Measurements from ENCODE around the gene OTUB2. TPM values are rescaled to one million over a fixed set of nuclear protein-coding genes. Genes with fewer than 3 reads are reported as not detected.

OTUB2 gene
- total RNA-seq, 1 donor from 2014 or later = 4.9 TPM

DNA sequence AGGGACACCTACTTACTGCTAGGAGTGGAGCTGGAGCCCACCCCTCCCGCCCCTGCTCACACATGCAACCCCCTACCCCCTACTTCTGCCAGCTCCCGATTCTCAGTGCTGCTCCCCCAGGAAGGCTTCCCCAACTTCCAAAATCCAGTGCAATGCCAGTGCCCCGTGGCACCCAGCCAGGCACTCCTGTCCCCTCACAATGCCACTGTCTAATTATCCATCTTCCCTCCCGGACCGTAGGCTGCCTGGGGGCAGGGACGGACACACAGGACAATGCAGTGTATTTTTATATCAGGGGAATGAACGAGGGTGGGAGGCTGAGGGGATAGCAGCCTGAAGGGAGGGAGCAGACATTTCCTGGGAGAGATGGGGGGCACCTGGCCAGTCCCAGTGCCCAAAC lies 12.4 kb downstream of the OTUB2 start:
- DNase-seq (ENCODE audit: low spot score in 2 of 2) (no peak), FAIRE-seq (no peak)

DNA sequence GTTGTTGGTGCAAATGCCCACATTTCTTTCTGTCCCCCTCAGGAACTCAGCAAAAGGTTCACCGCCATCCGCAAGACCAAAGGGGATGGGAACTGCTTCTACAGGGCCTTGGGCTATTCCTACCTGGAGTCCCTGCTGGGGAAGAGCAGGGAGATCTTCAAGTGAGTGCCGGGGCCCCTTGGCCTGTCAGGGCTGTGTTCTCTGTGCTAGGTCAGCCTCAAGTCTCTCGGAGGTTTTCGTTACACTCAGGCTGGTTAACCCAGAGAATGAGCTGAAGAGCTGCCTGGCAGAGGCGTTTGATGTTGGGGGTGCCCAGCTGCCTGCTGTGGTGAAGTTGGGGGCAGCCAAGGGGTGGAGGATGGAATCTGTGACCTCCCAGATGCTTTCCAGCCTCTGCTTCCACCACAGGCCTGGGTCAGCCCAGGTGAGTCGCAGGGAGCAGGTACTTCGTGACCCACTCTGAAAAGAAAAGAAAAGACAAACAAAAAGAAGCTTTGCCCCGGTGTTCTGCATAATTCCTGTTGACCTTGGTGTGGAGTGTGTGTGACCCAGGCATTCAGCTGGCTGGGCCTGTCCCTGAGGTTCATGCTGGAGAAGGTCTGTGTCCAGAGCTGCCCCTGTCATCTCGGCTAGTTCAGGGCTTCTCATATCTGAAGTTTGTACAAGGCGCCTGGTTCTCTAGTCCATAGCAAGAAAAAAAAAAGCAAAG lies 12.9 kb downstream of the OTUB2 start:
- DNase-seq (ENCODE audit: low spot score in 2 of 2) = no peak
- no peak for FAIRE-seq

DNA sequence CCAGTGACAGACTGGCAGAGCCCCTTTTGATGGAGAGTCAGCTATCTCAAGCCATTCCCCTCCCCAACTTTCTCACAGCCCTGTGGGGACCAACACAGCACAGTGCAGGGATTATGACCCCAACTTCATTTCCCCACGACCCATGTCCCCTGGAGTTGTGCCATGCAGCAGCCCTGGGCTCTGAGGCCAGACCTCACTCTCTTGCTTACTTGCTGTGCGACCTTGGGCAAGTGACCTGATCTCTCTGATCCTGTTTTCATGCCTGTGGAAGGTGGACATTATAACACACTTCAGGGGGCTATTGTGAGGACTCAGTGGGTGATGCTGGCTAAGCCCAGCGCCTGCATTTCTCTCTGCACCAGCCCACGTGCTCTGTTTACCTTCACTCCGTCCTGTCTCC lies 14.1 kb downstream of the OTUB2 start:
- no peak for FAIRE-seq
- no peak for DNase-seq (ENCODE audit: low spot score in 2 of 2)

DNA sequence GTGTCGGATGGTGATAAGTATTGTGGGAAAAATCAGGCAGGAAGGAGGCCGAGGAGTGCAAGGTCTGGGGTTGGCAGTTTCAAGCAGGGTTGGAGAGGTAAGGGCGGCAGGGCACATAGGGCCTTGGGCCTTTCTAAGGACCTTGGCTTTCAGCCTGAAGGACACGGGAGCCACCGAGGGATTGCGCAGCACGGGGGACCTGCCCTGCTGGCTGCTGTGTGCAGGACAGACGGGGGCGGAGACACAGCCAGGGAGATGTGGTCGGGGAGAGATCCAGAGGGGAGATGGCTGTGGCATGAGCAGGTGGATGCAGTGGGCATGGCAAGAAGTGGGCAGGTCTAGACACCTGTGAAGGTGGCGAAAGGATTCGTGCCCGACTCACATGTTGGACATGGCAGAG lies 14.7 kb downstream of the OTUB2 start:
- FAIRE-seq = no peak

DNA sequence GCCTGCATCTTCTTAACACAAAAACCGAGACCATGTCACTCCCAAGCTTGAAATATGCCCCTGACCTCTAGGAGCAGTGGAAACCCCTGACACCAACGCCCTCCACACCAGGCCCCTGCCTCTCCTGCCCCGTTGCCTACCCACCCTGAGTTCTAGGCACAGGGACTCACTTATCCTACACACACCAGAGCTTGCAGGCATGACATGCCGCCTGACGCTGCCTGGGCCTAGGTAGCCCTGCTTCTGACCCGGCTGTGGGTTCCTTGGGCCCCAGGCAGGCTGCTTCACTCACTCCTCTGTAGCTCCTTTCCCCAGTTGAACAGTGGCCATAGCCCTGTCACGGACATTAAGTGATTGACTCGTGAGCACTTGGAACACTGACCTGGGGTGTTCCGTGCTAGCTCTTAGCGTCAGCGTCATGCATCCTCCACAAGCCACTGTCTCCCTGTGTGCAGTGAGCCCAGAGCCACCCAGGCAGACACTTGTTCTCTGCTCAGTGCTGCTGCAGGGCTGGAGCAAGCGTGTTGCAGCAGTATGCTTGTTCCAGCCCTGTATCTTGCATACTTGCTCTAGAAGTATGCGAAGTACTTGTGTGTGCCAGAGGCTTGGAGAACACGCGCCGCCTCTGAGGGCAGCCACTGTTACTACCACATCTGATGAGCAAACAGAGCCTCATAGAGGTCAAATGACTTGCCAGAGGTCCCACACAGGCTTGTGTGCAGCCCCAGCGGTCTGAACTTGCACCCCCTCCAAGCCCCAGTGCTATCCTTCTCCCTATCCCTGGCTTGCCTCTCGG lies 15.6 kb downstream of the OTUB2 start:
- FAIRE-seq = no peak
- DNase-seq (ENCODE audit: low spot score in 2 of 2) = no peak

More for the DNA sequence above, 14.7 kb downstream of the OTUB2 start:
- no peak for DNase-seq (ENCODE audit: low spot score in 2 of 2)

DNA sequence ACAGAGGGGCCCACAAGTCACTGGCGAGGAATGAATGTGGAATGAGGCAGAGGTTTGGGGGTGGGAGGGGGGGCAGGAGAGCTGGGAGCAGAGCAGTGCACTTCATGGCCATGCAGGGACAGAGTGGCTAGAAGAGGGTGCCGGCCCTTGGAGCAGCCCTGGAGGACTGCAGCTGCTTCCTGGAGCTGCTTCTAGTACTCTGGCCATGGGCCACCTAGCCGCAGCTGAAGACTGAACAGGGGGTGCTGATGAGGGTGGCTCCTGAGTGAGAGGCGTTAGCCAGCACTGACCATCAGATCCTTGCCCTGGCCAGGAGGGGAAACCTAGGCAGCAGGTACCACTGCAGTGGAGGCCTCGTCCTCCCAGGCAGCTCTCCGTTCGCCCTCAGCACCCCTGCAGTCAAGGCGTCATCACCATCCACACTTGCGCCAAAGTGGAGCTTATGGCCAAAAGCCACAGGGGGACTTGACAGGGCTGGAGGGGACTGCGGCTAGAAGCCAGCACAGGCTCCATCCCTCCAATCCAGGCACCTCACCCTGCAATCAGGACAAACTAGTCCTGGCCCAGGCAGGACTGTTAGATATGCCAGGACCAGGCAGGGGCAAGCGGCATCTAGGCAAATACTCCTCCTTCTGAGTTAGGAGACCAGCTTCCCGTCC lies 16.4 kb downstream of the OTUB2 start:
- DNase-seq (ENCODE audit: low spot score in 2 of 2) = no peak
- no peak for FAIRE-seq

DNA sequence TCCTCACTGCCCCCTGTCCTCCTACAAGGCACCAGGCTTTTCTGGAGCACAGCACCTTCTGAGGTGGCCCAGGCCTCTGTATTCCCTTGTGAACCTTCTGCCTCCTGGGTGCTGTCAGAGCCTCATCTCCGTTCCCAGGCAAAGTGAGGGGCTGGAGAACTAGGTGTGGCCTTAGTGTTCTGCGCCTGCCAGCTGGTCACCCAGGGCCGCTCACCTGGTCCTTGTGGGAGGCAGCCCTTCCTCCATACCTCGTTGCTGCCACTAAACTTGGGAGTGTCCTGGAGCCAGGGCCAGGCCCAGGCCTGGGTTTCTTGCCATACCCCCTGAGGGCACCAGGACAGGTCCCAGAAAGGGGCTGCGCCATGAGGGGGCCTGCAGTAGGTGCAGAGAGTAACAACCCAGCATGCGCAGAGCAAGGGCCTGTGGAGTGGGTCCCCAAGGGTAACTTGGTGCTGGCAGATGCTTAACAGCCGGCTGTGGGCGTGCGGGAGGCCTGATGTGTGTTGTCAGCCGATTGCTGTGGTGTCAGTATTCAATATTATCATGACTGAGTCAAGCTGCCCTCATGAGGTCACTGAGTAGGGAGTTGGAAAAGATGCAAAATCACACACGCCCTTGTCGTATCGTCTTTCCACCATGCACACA lies 17.1 kb downstream of the OTUB2 start:
- DNase-seq (ENCODE audit: low spot score in 2 of 2) = no peak
- no peak for FAIRE-seq

DNA sequence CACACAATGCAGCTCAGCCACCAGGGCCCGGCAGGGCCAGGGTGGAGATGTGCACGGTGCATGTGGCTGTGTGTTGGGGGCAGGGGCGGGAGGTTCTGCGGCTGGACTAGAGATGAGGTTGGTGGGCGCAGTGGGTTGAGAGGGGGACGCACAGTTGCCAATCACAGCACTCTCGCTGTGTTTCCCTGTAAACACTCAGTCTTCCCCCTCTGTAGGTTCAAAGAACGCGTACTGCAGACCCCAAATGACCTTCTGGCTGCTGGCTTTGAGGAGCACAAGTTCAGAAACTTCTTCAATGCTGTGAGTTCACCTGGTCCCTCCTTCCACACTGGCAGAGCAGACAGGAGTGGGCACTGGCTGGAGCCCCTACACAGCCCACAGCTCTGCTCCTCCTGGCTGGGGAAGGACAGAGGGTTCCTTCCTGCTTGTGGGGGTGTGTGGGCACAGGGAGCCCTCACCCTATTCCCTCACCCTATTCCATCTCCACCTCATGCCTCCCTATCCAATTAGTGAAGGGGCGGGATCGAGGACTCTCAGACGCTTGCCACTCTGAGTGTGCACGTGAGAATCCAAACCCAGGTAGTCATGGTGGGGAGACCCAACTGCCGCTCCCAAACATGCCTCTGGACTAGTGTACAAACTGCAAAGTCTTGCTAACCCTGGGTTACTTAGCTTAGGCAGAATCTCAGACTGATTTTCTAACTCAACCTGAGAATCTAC lies 17.8 kb downstream of the OTUB2 start:
- no peak for FAIRE-seq

DNA sequence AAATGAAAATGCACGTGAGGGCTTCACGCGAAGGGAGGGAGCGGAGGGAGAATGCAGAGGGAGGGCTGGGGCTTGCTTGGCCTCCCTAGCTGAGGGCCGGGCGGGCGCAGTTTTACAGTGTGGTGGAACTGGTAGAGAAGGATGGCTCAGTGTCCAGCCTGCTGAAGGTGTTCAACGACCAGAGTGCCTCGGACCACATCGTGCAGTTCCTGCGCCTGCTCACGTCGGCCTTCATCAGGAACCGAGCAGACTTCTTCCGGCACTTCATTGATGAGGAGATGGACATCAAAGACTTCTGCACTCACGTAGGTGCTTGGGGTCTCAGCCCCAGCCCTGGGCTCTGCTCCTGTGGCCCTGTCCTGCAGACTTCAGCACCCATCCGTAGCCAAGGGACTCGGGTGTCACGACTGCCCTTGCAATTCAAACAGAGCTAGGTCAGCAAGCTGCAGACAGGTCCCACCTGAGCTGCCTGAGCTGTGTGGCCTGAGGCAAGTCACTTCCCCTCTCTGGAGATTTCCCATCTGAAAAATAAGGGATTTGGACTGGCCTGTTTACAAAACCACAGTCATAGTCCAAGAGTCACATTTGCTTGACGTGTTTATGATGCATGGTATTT lies 18.4 kb downstream of the OTUB2 start:
- FAIRE-seq = no peak
- DNase-seq (ENCODE audit: low spot score in 2 of 2) = no peak

More for the DNA sequence above, 17.8 kb downstream of the OTUB2 start:
- DNase-seq (ENCODE audit: low spot score in 2 of 2) = no peak

DNA sequence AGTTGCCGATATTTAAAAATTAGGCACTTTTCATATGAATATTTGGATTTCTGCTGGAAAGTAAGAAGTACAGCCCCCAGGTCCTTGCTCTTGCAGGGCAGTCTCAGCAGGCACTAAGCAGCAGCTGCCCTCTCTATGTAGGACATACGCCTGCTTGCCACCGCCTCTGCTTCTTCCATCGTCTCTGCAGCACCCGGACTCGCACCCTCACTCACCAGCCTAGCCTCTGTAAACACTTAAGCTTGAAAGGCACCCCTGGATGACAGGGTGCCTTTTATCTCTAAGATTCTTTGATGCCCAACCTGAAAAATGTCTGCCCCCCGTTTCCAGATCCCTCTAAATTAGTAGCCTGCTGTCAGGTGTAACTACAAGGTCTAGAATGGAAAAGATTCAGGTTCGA lies 19.0 kb downstream of the OTUB2 start:
- FAIRE-seq = no peak

DNA sequence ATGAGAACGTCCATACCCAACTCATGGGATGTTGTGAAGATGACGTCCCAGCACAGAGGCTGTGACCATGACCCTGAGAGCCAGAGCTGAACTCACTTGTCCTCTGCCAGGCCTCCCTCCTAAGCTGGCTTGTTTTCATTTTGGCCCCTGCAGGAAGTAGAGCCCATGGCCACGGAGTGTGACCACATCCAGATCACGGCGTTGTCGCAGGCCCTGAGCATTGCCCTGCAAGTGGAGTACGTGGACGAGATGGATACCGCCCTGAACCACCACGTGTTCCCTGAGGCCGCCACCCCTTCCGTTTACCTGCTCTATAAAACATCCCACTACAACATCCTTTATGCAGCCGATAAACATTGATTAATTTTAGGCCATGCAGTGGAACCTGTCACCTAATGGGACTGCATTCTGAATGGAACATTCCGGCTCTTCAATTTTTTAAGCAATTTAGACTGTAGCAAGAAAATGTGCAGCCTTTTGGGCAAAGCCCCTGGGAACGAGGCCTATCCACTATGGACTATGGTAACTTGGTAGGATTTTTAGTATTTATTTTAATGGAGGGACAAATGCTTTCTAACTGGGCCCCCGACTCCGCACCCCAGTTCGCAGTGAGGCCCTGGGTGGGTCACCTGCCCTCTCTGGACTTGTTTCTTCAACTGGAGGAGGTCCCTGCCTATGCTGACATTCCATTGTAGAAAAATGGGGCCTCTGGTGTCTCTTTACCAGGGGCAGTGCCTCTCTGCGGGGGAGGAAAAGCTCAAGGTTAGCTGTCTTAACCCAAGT lies 19.6 kb downstream of the OTUB2 start:
- FAIRE-seq (no peak), DNase-seq (ENCODE audit: low spot score in 2 of 2) (no peak)

More for the DNA sequence above, 19.0 kb downstream of the OTUB2 start:
- DNase-seq (ENCODE audit: low spot score in 2 of 2) = no peak

DNA sequence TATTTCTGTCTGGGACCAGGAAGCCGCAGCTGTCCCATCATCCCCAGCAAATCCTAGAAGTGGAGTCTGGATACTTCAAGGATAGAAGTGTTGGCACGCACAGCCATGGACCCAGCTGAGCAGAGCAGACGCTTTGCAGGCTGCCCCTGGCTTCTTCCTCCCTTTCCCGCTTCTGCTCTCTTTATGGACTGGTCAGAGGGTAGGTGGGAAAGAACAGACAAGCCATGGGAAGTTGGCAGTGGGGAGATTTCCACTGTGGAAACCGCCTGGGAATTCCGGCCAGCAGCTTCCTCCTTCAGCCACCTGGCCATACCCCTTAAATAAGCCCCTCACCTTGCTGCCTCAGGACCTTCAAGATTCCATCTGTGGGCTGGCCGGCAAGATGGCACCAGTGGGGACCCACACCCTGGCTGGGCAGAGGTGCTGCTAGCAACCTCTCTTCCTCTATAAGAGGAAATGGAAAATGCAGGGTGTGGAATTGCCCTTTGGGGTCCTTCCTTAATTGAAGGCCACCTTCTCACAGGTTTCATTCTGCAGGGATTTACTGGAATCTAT lies 20.6 kb downstream of the OTUB2 start:
- DNase-seq (ENCODE audit: low spot score in 2 of 2) (no peak), FAIRE-seq (no peak)

DNA sequence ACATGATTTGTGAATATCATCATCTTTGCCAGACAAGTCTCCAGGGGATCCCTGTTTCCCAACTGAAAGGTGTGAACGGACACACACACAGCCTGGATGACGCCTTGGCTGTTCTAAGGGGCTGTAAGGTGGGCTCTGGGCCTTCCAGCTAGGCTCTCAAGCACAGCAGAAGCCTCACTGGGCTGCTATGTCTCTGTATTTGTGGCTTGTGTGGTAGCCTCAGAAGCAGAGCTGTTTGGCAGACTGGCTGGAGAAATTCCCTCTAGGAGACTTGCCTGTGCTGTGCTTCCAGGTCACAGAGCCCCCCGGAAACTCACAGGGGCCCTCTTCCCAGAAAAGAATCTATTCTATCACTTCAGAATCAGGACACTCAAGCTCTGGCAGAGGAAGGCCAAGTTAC lies 21.4 kb downstream of the OTUB2 start:
- DNase-seq (ENCODE audit: low spot score in 2 of 2) (no peak), FAIRE-seq (no peak)

DNA sequence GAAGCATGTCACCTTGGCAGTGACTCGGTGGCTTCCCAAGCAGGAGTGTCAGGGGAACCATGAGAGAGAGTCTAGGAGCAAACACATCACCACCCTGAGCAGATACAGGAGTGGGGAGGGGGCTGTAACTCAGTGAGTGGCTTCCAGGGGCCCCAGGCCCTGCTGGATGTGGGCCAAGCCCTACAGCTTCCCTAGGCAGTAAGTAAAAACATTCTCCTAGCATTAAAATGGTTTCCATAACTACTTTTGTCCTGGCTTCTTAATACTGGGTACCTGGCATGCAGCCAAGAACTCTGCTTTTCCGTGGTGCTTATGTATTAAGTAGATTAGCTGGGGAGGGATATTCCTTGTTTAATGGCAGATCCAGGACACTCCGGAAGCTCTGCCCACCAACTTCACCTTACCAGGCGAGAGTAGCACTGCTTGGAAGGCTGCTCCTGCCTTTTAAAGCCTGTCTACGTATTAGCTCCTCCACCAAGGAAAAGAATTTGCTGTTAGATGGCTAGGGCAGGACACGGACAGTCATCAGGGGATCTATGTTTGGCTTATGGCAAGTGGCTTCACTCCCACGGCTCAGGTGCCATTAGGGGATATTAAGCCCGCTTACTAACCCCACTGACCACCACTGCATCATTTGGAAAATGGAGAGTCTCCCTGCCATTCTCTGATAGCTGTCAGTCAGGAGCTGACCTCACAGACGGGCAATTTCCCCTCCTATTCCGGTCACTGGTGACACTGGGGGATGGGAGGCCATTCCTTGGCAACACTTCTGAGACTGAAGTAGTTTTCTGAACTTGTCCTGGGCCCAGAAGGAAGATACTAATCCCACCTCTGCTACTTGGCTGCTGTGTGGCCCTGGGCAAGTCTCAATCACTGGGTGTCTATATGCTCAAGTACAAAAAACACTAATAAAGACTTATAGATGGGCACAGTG lies 22.8 kb downstream of the OTUB2 start:
- FAIRE-seq (no peak), DNase-seq (ENCODE audit: low spot score in 2 of 2) (no peak)

DNA sequence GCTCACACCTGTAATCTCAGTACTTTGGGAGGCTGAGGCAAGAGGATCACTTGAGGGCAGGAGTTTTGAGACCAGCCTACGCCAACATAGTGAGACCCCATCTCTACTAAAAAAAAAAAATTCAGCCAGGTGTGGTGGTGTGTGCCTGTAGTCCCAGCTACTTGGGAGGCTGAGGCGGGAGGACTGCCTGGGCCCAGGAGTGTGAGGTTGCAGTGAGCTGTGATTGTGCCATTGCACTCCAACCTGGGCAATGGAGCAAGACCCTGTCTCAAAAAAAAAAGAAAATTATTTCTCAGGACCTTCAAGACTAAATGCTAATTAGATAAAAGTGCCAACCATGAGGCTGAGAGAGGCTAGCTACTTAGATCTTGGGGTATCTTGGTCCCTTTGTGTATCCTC lies 23.5 kb downstream of the OTUB2 start:
- FAIRE-seq = no peak

DNA sequence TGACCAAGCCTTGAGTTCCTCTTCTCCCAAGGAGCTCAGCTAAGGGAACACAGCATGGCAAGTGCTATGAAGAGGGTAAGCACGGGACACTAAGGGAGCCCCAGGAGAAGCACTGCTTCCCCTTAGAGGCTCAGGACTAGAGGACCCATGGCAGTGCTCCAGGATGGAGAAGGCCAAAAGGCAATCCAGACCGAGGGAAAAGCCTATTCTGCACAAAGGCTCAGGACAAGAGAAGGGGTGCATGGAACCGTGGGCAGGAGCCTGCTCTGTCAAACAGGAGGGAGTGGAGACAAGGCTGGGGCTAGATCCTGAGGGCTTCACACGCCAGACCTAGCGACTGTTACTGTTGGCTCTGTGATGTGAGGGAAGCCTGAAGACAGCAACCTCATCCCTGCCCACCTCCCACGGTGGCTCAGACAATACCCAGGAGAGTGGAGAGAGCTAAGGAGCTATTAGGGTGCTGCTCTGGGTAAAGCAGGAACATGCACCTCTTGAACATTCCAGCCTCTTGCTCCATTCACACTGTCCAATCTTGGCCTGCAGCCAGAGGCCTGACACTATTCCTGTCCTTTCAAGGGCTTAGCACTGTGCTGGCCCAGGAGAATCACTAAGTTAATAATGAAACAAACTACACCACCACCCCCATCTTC lies 24.2 kb downstream of the OTUB2 start:
- DNase-seq (ENCODE audit: low spot score in 2 of 2) (no peak), FAIRE-seq (no peak)

More for the DNA sequence above, 23.5 kb downstream of the OTUB2 start:
- DNase-seq (ENCODE audit: low spot score in 2 of 2) = no peak

DNA sequence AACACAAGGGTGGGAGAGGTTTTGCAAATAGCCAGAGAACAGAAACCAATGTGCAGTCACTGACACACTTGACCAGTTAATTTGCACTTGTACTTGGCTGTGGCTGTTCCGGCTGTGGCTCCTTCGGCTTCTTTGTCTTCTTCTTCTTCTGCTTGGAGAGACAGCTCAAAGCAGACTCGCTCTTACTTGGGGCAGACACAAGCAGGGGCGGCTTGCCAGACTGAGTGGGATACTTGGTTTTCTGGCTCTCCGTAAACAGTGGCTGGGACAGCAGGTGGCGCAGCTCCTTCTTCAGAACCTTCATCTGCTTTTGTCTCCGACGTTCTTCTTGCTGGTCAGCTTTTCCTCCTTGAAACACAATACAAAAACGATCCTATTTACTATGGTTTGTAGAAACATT lies 25.0 kb downstream of the OTUB2 start:
- FAIRE-seq (no peak), DNase-seq (ENCODE audit: low spot score in 2 of 2) (no peak)

Data from frontal cortex (tissue), 4 donors.